OCI-LY7 (cell line): ENCODE data around the gene SLC6A6.

Experiments used
- EZH2phosphoT487 ChIP-seq: fragments of 200-600 bp; sonication (generic); IDR thresholded peaks from 2 replicates; pipeline ENCODE4 v1.6.1; 2018; ENCODE audit warnings: low read depth, borderline replicate concordance, mild to moderate bottlenecking, mixed run types, antibody characterized with exemption, low read length, moderate library complexity, mixed read lengths
- TF ChIP-seq, protein P1 (sequence below): fragments of 200-600 bp; sonication (generic); conservative IDR thresholded peaks from 2 replicates; pipeline ENCODE4 v1.5.1; 2014; ENCODE audit warnings: mild to moderate bottlenecking, antibody characterized with exemption, low read length, moderate library complexity, mixed read lengths

DNA sequence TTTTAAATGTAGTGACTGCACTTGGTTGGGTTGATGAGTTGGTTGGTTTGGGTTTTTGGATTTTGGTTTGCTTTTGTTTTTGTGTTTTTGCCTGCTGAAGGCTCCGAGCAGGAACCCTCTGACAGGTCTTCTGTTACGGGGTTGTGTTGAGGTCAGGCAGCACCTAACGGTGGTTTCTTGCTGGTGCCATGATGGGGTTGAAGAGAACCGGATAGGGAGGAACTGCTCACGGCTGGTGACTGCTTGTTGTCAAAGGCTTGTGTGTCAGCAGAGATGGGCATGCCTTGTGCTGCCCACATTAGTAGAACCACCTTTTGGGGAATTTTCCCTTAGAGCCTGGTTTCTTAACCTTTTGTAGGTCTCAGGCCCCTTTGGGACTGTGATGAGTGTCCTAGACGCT is 42.0 kb downstream of the SLC6A6 start:
- TF ChIP-seq, protein P1, sequence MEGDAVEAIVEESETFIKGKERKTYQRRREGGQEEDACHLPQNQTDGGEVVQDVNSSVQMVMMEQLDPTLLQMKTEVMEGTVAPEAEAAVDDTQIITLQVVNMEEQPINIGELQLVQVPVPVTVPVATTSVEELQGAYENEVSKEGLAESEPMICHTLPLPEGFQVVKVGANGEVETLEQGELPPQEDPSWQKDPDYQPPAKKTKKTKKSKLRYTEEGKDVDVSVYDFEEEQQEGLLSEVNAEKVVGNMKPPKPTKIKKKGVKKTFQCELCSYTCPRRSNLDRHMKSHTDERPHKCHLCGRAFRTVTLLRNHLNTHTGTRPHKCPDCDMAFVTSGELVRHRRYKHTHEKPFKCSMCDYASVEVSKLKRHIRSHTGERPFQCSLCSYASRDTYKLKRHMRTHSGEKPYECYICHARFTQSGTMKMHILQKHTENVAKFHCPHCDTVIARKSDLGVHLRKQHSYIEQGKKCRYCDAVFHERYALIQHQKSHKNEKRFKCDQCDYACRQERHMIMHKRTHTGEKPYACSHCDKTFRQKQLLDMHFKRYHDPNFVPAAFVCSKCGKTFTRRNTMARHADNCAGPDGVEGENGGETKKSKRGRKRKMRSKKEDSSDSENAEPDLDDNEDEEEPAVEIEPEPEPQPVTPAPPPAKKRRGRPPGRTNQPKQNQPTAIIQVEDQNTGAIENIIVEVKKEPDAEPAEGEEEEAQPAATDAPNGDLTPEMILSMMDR, result no peak
- TF ChIP-seq EZH2phosphoT487, result no peak
